Cortex of kidney (tissue), 1 donor: ENCODE results near the gene NAT8L.

Source experiments
- DNase-seq: peaks from one replicate; lab custom pipeline; 2025; lab: John Stamatoyannopoulos, UW

The NAT8L gene

DNA sequence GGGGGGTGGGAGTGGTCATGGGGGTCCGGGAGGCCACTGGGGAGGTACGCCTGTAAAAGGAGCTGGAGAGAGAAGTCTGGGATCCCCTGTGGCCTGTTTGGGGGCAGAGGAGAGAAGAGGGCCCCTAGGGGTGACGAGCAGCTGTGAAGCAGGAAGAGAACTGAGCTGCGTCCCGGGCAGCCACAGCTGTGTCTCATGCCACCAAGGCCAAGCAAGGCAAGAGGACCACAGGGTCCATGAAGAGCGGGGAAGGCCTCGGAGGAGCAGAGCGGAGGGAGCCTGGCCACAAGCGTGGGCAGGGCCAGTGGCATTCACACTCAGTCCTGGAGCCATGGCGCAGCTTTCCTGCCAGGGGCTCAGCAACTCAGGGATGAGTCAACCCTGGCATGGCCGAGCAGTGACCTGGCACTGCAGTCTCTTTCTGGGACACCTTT is 13.6 kb upstream of the NAT8L start:
- no peak for DNase-seq

DNA sequence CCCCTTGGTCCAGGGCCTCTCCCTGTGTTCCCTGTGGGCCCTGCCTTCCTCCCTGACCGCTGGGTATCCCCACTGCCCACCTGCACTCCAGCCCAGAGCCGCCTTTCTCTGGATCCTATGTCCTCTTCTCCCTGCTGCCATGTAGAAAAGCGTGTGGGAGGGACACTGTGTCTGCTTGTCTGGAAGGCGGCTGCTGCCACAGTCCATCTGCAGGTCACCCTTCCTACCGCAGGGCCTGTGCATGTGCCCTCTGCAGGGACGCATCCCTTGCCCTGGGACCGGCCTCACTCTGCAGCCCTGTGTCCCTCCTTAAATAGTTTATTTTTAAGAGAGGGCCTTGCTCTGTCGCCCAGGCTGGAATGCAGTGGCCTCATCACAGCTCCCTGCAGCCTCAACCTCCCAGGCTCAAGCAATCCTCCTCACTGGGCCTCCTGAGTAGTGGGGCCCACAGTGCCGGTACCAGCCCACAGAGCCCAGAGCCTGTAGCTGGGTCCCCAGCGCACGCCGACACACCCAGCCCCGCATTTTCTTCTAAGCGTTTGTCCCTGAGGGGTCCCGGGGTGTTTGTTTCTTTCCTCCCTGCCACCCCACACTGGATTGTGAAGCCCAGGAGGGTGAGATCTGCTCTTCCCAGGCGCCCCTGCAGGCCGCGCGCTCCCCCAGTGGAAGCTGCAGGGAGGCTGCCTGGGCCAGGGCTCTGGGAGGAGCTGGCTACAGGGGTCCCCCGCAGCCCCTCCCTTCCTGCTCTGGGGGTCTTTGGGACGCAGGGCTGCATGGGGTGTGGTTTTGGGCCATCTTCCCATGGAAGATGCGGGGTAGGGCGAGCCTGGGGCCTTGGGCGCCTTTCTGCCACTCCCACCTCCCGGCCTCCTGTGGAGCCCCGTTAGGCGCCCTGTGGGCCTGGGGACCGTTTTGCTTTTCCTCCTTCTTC is 12.8 kb upstream of the NAT8L start:
- DNase-seq: no peak

DNA sequence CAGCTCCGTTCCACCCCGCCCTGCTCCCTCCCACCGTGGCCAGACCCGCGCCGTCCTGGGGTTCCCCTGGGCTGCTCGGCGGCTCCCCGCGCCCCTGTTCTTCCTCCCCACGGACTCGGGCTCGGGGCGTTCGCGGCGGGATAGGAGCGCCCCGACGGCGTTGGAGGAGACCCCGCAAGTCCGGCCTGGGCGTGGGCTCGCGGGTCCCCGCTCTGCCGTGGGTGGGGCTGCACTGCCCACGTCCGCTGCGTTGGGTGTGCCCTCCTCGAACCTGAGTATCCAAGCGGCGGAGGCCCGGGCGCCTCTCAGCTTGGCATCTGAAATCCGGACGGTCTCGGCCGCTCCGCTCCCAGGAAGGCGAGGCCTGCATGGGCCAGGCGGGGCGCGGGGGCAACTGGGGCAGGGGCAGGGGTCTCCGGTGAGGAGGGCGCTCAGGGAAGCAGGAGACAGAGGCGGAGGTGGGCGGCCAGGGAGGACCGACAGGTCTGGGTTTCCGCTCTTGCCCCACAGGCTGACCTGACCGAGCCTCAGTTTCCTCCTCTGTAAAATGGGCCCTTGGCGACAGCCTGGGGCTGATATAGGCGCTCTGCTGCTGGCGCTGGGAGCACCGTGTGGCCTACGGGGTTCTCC is 12.0 kb upstream of the NAT8L start:
- no peak for DNase-seq

DNA sequence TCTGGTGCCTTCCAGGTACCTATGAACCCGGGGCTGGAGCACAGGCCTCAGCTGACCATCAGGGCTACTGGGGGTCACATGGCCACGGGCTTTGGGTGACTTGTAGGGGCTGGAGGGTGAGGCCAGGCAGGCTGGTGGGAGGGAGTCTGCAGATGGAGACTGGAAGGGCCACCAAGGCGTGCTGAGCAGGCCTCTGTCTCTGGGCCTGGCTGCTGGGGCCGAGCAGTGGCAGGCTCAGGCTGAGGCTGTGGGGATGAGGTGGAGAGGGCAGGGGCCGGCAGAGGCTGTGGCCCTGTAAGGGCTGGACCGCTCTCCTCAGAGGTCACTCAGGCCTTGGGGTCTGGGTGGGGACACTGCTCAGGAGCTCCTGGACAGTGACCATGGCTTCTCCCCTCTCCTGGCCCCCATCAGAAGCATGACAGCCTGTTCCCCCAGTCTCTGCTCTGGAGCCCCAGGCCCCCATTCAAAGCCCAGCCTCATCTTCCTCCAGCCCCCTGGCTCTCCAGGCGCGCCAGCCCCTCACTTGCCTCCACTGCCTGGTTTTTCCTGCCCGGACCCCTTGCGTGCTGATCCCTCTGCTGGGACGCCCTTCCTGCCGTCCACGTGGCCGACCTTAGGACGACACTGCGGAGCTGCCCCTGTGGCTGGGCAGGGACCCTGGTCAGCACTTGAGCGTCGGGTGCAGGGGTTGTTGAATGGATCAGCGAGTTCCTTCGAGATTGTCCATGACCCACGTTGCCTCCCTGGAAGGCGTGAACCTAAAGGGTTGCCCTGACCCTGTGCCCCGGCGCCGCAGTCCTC is 11.1 kb upstream of the NAT8L start:
- no peak for DNase-seq

DNA sequence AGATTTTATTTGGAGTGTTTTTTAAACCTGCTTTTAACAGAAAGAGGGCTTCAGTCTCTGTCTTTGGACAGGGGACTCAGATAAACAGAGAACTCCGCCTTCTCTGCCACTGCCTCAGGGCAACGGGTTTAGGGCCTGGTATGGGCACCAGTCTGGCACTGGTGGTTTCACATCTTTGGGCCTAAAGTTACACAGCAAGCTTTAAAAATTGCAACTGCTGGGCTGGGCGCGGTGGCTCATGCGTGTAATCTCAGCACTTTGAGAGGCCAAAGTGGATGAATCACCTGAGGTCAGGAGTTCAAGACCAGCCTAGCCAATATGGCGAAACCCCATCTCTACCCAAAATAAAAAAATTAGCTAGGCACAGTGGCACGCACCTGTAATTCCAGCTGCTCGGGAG is 10.3 kb upstream of the NAT8L start:
- DNase-seq: no peak

DNA sequence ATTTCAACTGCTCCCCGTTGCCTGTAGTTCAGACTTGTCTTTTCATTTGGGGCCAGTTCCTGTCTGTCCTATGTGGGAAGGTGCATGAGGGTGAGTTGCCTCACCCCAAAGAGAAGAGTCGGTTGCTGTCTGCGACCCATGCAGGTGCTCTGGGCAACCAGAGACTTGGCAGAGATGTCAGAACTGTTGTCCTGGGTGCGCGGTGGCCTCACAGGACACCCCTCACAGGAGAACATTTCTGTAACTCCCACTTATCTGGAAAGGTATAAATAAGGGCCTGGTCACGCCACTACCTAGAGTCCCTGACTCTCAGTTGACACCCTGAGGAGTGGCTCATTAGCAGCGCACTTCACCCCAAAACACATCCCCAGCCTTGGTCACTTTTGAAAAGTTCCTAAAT is 9.7 kb upstream of the NAT8L start:
- DNase-seq: no peak

DNA sequence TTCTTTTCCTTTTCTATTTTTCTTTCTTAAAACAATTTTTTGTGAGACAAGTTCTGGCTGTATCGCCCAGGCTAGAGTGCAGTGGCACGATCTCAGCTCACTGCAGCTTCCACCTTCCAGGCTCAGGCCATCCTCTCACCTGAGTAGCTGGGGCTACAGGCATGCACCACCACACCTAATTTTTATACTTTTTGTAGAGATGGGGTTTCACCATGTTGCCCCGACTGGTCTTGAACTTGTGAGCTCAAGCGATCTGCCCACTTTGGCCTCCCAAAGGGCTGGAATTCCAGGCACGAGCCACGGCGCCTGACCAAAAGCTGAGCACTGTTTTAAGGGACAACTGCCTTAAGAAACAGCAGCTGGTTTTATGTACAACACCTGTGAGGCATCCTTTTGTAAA is 9.3 kb upstream of the NAT8L start:
- no peak for DNase-seq

DNA sequence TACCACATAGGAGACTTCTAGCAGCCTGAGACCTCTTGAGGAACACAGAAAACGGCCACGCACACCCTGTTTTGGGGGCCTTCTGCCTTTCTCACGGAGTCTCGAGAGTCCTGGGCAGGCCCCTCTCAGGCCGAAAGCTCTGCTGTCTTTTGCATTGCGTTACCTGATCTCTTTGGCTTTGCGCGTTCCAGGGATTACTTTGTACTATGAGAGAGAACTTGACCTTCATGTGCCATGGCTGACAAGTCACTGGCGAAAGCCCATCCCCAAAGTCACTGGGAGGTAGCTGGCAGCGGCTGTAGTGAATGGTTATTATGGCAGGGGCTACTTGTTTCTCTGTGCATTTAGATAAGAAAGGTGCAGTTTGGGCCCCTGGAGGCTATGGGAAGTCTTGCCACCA is 8.0 kb upstream of the NAT8L start:
- DNase-seq: no peak

DNA sequence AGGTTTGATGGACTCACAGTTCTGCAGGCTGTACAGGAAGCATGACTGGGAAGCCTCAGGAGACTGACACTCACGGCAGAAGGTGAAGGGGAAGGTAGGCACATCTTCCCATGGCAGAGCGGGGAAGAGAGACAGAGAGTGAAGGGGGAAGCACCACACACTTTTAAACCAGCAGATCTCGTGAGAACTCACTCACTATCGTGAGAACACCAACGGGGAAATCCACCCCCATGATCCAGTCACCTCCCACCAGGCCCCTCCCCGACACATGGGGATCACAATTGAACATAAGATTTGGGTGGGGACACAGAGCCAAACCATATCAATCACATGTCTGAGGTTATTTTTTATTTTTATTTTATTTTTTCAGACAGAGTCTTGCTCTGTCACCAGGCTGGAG is 4.9 kb upstream of the NAT8L start:
- DNase-seq: no peak

DNA sequence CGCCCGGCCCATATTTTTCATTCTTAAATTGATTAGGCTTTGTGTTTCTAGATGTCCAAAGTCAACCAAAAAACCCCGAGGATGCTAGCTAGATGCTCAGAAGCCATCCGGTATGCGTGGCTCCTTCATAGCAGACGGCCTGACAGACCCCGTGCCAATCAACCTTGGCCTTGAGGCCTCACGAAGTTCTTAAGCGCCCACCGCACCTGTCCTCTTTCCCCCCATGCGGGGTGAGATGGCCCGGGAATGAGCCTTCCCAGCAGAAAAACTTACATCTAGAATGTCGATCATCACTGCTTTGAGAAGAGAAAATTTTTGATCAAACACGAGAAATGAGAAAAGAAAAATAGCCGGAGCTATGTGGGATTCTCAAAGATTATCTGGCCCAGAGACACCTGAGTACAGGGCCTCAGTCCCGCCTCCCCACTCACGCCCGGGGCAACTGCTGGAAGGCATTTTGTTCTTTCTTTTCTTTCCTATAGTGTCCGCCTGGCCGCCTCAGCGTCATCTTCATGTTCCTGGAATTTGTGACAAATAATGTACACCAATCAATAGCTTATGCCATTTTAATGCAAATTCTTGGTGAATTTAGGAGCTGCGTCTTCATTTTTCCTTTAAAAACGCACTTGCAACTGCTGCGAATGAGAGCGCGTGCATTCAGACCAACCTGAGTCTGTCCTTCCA is 1.6 kb upstream of the NAT8L start:
- no peak for DNase-seq

DNA sequence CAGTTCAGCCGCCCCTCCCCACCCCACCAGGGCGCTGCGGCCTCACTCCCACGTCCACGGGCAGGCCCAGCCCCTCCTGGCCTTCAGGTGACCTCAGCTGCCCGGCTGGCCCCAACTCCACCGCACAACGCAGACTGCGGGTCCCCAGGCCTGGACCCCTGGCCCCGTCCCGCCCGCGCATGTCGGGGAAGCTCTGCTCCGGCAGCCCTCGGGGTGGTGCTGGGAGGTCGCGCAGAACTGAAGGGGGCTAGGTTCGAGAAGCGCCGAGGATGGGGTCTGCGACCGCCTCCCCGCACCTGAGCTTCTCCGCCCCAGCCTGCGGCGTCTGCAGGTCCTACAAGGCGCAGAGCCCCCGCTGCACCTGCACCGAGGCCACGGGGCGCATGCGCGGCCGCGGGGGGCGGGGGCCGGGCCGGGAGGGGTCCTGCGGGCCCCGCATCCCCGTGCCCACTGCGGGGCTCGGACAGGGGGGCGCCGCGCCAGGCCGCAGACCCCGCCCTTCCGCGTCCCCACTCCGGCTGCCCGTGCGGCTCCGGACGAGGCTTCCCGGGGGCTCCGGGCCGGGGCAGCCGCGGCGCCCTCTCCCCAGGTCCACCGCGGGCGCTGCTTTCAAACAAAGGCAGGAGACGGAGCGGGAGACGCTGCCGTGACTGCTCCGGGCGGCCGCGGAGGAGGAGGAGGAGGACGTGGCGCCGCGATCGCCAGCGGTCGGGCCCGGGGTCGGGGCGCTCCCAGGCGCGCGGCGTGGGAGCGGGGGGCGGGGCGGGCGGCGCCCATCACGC is 672 bp upstream of the NAT8L start:
- no peak for DNase-seq

DNA sequence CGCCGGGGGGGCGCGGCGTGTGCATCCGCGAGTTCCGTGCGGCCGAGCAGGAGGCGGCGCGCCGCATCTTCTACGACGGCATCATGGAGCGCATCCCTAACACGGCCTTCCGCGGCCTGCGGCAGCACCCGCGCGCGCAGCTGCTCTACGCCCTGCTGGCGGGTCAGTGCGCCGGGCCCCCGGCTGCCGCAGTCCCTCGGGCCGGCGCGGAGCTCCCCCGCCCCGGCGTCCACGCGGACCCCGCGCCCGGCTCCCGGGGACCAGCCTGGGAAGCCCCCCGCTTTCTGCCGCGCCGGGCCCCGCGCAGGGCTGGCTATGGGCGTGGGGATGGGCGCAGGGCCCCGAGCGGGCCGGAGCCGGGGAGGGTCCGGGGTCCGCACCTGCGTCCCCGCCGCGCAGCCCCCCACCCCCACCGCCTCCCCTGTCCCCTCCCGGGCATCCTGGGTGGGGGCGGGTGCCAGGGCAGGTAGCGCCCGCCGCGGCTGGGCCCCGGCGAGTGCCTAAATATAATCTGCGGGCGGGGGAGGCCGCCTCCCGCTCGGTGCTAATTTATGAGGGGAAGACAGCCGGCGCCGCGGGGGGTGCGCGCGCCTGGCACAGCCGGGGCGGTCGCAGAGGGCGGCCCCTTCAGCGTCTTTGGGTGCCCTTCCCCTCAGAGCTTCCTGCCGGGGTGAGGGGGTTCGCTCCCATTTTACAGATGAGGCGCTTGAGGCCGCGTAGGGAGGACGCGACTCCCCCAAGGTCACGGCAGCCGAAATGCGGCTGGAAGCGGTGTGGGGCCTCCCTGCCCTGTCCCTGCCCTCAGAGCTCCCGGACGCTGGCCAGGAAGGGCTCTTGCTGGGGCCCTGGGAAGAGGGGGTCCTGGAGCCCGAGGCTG is 837 bp downstream of the NAT8L start:
- DNase-seq: no peak

DNA sequence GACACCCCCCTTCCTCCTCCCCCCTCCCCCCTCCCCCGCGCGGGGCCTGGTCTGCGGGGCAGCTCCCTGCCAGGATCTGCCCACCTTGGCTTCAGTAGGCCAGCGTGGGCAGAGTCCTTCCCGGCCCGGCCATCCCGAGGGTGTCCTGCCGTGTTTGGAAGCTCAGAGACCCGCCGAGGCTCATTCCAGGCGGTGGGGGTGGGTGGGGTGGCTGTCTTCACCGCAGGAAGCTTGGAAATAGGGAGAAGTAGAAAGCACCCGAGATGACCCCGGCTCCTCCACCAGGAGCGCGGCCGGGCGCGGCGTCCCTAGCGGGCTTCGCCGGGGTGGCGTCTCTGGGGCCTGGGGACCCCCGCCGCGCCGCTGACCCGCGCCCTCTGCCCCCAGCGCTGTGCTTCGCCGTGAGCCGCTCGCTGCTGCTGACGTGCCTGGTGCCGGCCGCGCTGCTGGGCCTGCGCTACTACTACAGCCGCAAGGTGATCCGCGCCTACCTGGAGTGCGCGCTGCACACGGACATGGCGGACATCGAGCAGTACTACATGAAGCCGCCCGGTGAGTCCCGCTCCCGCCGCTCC is 1.6 kb downstream of the NAT8L start:
- DNase-seq: no peak

DNA sequence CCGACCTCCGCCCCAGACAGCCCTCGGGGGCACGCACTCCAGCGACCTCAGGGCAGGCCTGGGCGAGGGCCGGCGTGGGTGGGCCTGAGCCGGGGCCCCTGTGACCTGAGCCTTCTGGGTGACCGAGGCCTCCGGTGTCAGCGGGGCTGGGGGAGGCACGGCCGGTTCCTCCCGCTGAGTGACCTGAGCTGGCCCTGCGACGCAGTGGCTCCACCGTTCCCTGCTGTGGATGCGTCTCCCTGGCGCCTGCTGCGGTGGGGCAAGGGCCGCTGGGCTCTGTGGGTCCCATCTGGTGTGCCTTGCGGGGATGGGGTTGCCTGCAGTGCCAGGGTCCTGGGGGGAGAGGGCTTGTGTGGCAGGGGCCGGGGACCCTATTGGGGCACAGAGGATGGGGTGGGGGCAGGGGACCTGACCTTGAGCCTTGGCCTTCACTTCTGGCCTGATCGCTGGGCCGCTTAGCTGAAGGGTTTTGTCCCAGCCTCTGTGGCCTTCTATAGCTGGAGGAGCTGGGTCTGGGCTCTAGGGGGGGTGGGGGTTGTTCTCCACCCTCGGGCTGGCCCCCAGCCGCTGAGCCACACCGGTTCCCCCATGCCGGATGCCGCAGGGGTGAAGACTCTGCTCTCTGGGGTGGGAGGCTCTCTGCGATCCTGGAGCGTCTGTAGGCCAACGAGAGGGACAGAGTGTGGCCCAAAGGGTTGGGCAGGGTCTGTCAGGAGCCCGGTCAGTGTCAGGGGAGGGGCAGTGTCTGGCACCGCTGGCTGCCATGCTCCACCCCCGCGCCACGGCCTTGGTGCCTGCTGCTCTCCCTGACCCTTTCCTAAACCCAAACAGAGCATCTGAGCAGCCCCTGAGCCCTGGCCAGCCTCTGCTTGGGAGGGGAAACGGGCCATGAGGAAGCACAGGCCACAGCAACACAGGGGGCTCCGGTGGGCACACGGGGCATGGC is 2.3 kb downstream of the NAT8L start:
- DNase-seq: no peak

DNA sequence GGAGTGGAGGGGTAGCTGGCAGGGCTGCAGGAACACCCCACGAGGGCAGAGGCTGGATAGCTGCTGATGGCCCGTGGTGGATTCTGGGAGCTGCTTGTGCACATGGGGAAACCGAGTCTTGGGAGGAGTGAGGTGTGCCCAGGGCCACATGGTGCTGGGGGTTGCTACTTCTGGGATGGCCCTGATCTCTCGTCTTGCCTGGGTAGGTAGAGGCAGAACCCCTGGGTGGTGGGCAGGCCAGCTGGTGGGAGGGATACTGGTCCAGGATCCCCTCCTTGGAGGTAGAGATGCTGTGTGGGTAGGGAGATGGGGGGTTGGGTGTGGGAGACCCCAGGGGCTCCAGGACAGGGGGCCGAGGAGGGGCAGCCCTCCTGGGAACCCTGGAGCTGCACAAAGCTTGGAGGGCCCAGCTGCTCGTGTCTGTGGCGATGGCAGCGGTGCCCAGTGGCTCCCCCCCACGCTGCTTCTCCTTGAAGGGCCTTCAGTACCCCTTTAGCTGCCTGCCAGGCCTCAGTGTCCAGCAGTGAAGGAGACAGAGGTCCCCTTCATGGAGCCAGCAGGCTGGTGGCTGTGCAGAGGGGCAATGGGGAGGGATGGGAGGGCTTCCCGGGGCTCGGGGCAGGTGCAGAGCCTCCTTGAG is 3.2 kb downstream of the NAT8L start:
- DNase-seq: no peak

DNA sequence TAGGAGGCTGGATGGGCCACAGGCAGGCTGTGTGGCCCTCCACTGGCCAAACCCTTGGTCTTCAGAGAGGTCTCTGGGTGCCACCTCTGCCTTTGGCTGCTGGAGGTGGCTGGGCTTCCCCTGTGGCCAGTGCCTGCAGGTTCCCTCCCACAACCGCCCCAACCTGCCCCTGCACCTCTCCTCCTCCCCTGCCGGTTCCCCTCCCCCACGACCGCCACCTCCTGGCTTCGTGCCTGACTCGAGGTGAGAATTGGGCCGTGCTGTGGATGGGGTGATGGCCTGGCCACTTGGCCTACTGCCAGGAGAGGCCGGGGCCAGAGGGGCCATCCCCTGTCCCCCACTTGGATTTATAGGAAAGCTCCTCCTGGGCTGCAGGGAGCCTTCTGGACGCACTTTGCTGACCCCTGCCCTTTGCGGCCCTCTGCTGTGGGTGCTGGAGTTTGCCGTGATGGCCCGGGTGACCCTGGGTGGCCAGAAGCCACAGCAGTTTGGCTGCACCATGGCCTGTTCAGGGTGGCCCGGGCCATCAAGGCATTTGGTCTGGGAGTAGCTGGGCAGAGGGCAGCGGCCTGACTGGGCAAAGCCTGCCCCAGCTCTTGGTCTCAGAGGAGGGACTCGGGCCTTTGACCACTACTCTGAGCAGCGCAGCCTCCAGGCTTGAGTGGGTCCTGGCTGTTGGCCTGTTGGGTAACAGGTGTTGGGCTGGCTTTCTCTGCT is 3.8 kb downstream of the NAT8L start:
- DNase-seq: no peak

DNA sequence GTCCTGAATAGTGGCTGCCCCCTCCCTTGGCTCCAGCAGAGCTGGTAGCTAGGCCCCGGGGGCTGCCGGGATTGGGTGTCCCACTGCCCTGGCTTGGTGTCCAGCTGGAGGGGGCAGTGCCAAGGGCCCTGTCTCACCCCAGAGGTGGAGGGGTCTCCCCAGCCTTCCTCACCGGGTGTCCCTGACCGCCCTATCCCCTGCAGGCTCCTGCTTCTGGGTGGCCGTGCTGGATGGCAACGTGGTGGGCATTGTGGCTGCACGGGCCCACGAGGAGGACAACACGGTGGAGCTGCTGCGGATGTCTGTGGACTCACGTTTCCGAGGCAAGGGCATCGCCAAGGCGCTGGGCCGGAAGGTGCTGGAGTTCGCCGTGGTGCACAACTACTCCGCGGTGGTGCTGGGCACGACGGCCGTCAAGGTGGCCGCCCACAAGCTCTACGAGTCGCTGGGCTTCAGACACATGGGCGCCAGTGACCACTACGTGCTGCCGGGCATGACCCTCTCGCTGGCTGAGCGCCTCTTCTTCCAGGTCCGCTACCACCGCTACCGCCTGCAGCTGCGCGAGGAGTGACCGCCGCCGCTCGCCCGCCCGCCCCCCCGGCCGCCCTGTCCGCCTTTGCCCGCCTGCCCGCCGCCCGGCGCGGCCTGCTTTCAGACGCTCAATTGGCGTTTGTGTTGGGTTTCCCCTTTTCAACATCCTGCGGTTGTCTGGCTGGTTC is 4.6 kb downstream of the NAT8L start:
- no peak for DNase-seq
